ENCODE results near the gene RREB1. TPM values are rescaled to one million over a fixed set of nuclear protein-coding genes. Genes with fewer than 3 reads are reported as not detected.
A peak's percentile ranks its signal among the peaks of the same experiment; 100 is the strongest.

RREB1 gene
- total RNA-seq, 1 donor from 2014 or later: 57.6 TPM

- no peak for TF ChIP-seq CTCF (IDR thresholded peaks at IDR 0.05; ENCODE audit: unreplicated experiment)
These were observed 124.6 kb downstream of the RREB1 start for GRCh38 chr6:7232351-7232750.

GRCh38 chr6:7234547-7234946 lies 126.8 kb downstream of the RREB1 start:
- Mint-ChIP-seq H3K9me3 (ENCODE audit: unreplicated experiment) (no peaks in the 10 kb centered on the region), H3K27me3 (ENCODE audit: unreplicated experiment) (peaks cover 4% of the 10 kb centered on the region), H3K27ac (ENCODE audit: unreplicated experiment) (peak overlapping the region; percentile 25), H3K4me3 (ENCODE audit: unreplicated experiment) (no peak overlapping the region), H3K36me3 (ENCODE audit: low read depth, unreplicated experiment) (peaks cover 30% of the 10 kb centered on the region), H3K4me1 (ENCODE audit: unreplicated experiment) (peaks cover 6% of the 10 kb centered on the region)
- DNase-seq (ENCODE audit: low spot score): no peak
- no peak for TF ChIP-seq CTCF (IDR thresholded peaks at IDR 0.05; ENCODE audit: unreplicated experiment)

More at GRCh38 chr6:7232351-7232750, 124.6 kb downstream of the RREB1 start:
- Mint-ChIP-seq H3K4me1 (ENCODE audit: unreplicated experiment) (peaks cover 6% of the 10 kb centered on the region), H3K9me3 (ENCODE audit: unreplicated experiment) (no peaks in the 10 kb centered on the region), H3K36me3 (ENCODE audit: low read depth, unreplicated experiment) (peaks cover 43% of the 10 kb centered on the region), H3K27me3 (ENCODE audit: unreplicated experiment) (peaks cover 4% of the 10 kb centered on the region), H3K27ac (ENCODE audit: unreplicated experiment) (peak overlapping the region; percentile 30), H3K4me3 (ENCODE audit: unreplicated experiment) (no peak overlapping the region)
- no peak for DNase-seq (ENCODE audit: low spot score)

- TF ChIP-seq CTCF (IDR thresholded peaks at IDR 0.05; ENCODE audit: unreplicated experiment): no peak
- H3K36me3 Mint-ChIP-seq (ENCODE audit: low read depth, unreplicated experiment): peaks cover 32% of the 10 kb centered on the region
- no peak overlapping the region for H3K27ac Mint-ChIP-seq (ENCODE audit: unreplicated experiment)
- H3K9me3 Mint-ChIP-seq (ENCODE audit: unreplicated experiment): no peaks in the 10 kb centered on the region
- H3K4me3 Mint-ChIP-seq (ENCODE audit: unreplicated experiment): no peak overlapping the region
- no peak for DNase-seq (ENCODE audit: low spot score)
- peaks cover 6% of the 10 kb centered on the region for H3K4me1 Mint-ChIP-seq (ENCODE audit: unreplicated experiment)
- no peaks in the 10 kb centered on the region for H3K27me3 Mint-ChIP-seq (ENCODE audit: unreplicated experiment)
These were observed 128.0 kb downstream of the RREB1 start for GRCh38 chr6:7235712-7236305.

DNA sequence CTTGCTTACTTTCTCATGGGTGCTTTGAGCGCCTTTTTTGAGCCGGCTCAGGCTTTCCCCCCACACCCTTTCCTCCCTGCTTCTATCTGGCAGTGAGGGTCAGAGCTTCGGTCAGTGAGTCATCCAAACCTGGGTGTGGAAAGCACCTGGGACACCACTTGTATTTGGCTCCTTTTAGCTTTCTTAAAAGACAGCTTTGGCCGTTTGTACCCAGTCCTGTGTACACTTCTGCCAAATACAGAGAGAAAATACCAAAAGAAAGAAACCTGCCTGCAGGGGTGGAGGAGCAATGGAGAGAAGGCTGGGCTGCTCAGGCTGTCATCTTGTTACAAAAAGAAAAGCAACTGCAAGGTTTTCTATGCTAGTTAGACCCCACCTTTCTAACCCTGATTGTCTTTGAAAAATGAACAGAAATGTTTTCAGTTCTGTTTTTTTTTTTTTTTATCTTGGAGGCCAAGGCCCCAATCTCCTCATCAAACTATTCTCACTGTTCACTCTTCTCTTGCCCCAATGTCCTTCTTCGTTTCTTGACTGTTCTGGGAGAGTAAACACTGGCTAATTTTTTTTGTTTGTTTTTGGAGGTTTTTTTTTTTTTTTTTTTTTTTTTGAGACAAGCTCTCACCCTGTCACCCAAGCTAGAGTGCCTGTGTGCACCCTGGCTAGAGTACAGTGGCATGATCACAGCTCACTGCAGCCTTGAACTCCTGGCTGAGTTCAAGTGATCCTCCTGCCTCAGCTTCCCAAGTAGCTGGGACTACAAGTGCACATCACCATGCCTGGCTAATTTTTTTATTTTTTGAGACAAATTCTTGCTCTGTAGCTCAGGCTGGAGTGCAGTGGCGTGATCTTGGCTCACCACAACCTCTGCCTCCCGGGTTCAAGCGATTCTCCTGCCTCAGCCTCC lies 128.8 kb downstream of the RREB1 start:
- no peak overlapping the region for H3K27ac Mint-ChIP-seq (ENCODE audit: unreplicated experiment)
- H3K27me3 Mint-ChIP-seq (ENCODE audit: unreplicated experiment): peaks cover 3% of the 10 kb centered on the region
- no peak for DNase-seq (ENCODE audit: low spot score)
- H3K36me3 Mint-ChIP-seq (ENCODE audit: low read depth, unreplicated experiment): peaks cover 37% of the 10 kb centered on the region
- H3K4me1 Mint-ChIP-seq (ENCODE audit: unreplicated experiment): peaks cover 6% of the 10 kb centered on the region
- TF ChIP-seq CTCF (IDR thresholded peaks at IDR 0.05; ENCODE audit: unreplicated experiment): no peak
- H3K4me3 Mint-ChIP-seq (ENCODE audit: unreplicated experiment): no peak overlapping the region
- H3K9me3 Mint-ChIP-seq (ENCODE audit: unreplicated experiment): no peaks in the 10 kb centered on the region

Data from endothelial cell (in vitro differentiated cells).